SJSA1 (cell line): ENCODE measurements around the gene DDX50. TPM values are rescaled to one million over a fixed set of nuclear protein-coding genes. Genes with fewer than 3 reads are reported as not detected.
"Not testable (repeated sequence)": the region's sequence is repeated elsewhere in the genome, so short reads cannot be mapped to it uniquely, and the experiment has no call there.

Experiments used
- DNase-seq, 2 experiments: peaks; one replicate each; pipeline ENCODE4 v3.0.0-alpha.2; 2015 to 2020; ENCODE audit warnings: low spot score in 2 of 2, low read depth in 1 of 2
- H3K27ac ChIP-seq: fragments of 250-450 bp; sonication (Bioruptor Pico); 2 replicates; pipeline ENCODE4 v1.5.1; 2020; ENCODE audit warnings: mild to moderate bottlenecking, moderate library complexity
- H3K27me3 ChIP-seq: fragments of 250-450 bp; sonication (Bioruptor Pico); replicated peaks from 2 replicates; pipeline ENCODE4 v1.5.1; 2020; ENCODE audit warnings: mild to moderate bottlenecking, moderate library complexity
- H3K36me3 ChIP-seq: fragments of 250-450 bp; sonication (Bioruptor Pico); 2 replicates; pipeline ENCODE4 v1.5.1; 2020; ENCODE audit warnings: mild to moderate bottlenecking
- H3K4me1 ChIP-seq: fragments of 250-450 bp; sonication (Bioruptor Pico); replicated peaks from 2 replicates; pipeline ENCODE4 v1.6.1; 2021; ENCODE audit warnings: mild to moderate bottlenecking
- H3K4me3 ChIP-seq: fragments of 250-450 bp; sonication (Bioruptor Pico); 2 replicates; pipeline ENCODE4 v1.5.1; 2020; ENCODE audit warnings: mild to moderate bottlenecking
- H3K9me3 ChIP-seq: fragments of 250-450 bp; sonication (Bioruptor Pico); replicated peaks from 2 replicates; pipeline ENCODE4 v1.5.1; 2020; ENCODE audit warnings: mild to moderate bottlenecking
- total RNA-seq: library from RNA; depleted of rRNA; stranded (reverse); fragments of >200 nt; shearing (Covaris generic); gene quantifications from 2 replicates; pipeline ENCODE4 v1.2.3, GENCODE V29; 2014; rRNA removed

The DDX50 gene, protein sequence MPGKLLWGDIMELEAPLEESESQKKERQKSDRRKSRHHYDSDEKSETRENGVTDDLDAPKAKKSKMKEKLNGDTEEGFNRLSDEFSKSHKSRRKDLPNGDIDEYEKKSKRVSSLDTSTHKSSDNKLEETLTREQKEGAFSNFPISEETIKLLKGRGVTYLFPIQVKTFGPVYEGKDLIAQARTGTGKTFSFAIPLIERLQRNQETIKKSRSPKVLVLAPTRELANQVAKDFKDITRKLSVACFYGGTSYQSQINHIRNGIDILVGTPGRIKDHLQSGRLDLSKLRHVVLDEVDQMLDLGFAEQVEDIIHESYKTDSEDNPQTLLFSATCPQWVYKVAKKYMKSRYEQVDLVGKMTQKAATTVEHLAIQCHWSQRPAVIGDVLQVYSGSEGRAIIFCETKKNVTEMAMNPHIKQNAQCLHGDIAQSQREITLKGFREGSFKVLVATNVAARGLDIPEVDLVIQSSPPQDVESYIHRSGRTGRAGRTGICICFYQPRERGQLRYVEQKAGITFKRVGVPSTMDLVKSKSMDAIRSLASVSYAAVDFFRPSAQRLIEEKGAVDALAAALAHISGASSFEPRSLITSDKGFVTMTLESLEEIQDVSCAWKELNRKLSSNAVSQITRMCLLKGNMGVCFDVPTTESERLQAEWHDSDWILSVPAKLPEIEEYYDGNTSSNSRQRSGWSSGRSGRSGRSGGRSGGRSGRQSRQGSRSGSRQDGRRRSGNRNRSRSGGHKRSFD
- 61.6 and 64.5 TPM in 2 replicates for total RNA-seq

GRCh38 chr10:68901105-68901927 lies at the start of gene DDX50:
DDX50 (plus strand) TSS chr10:68901315; CDS start chr10:68901385, 70 bp downstream.
- Histone ChIP-seq H3K4me3 (peak within 1 kb of the TSS; percentile 70), H3K27me3 (no peaks in the 10 kb centered on the region), H3K36me3 (peaks cover 33% of the 10 kb centered on the region), H3K27ac (peak within 1 kb of the TSS; percentile 99), H3K4me1 (peaks cover 14% of the 10 kb centered on the region), H3K9me3 (0 out of 2 replicates have a peak, but pooled peaks cover under 1% of the 10 kb centered on the region)
- DNase-seq, result peak; percentile 98 to 99

DNA sequence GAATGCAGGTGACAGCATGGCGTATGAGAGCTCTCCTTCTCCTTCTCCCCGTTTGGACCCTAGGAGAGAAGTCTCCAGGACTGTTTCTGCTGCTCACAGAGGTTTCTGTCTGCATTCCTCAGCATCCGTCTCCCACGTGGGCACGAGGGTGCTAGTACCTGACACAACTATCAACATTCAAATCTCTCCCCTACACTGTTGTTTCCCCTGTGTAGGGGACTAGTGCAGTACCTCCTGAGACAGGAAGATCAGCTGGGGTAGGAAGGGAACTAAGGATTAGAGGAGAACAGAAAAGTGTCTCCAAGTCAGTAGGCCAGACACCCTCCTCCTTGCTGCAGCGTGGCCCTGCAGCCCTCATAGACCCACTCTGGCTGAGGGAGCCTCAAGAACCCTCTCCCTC lies 44.8 kb upstream of the DDX50 start:
- DNase-seq, result no peak
- Histone ChIP-seq H3K36me3 (no peaks in the 10 kb centered on the region), H3K4me3 (no peak overlapping the region), H3K4me1 (no peaks in the 10 kb centered on the region), H3K9me3 (peaks cover 7% of the 10 kb centered on the region; the same call in 1 of the 2 replicates), H3K27me3 (no peaks in the 10 kb centered on the region), H3K27ac (no peak overlapping the region)

DNA sequence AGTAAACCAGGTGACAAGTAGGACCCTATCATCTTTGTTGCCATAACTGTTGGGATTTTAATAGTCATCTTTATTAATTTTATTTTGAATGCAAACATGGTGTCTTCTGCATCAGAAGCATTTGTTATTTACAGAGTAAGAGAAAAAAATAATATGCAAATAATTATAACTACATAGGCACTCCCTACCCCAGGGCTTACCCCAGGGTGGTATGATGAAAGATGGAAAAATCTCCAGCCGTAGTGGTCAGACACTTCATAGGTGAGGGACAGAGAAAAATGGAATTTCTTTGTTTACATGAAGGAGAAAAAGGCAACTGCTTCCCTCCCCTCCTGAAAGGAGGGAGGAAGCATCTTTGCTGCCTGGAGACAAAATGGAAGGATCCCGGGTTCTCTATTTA lies 44.1 kb upstream of the DDX50 start:
- Histone ChIP-seq H3K4me3 (no peak overlapping the region), H3K27me3 (no peaks in the 10 kb centered on the region), H3K36me3 (no peaks in the 10 kb centered on the region), H3K4me1 (no peaks in the 10 kb centered on the region), H3K9me3 (peaks cover 10% of the 10 kb centered on the region; the same call in 1 of the 2 replicates), H3K27ac (no peak overlapping the region)
- DNase-seq, result no peak

GRCh38 chr10:68861253-68861652 lies 39.9 kb upstream of the DDX50 start:
- DNase-seq, result no peak
- Histone ChIP-seq H3K36me3 (no peaks in the 10 kb centered on the region), H3K4me1 (no peaks in the 10 kb centered on the region), H3K27me3 (no peaks in the 10 kb centered on the region), H3K27ac (no peak overlapping the region), H3K9me3 (peaks cover 11% of the 10 kb centered on the region; the same call in 1 of the 2 replicates), H3K4me3 (no peak overlapping the region)

DNA sequence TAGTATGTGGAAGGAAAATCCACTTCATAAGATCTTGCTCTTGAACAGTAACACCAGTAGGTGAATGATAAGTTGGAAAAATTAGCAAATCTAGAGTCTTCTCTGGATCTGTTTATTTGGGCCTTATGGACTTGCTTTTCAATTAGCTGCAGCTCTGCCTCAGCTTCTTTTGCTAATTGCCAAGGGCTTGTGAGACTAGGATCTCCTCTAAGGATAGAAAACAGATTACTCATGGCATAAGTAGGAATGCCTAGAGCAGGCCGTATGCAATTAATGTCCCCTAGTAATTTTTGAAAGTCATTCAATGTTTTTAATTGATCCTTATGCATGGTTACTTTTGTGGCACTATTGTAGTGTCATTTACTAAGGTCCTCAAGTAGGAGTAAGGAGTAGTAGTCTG lies 36.5 kb upstream of the DDX50 start:
- H3K27me3 ChIP-seq, result no peaks in the 10 kb centered on the region
- no peak overlapping the region for H3K27ac ChIP-seq
- H3K4me3 ChIP-seq, result no peak overlapping the region
- no peaks in the 10 kb centered on the region for H3K4me1 ChIP-seq
- no peaks in the 10 kb centered on the region for H3K36me3 ChIP-seq
- no peak for DNase-seq
- H3K9me3 ChIP-seq, result peaks cover 11% of the 10 kb centered on the region; the same call in 1 of the 2 replicates

GRCh38 chr10:68868173-68868572 lies 32.9 kb upstream of the DDX50 start:
- H3K36me3 ChIP-seq, H3K4me3 ChIP-seq, H3K9me3 ChIP-seq, H3K27ac ChIP-seq, H3K27me3 ChIP-seq, DNase-seq: not testable (repeated sequence)
- H3K4me1 ChIP-seq, result peaks cover 14% of the 10 kb centered on the region

GRCh38 chr10:68869623-68870022 lies 31.5 kb upstream of the DDX50 start:
- H3K27ac ChIP-seq, result no peak overlapping the region
- DNase-seq, result no peak
- no peak overlapping the region for H3K4me3 ChIP-seq
- no peaks in the 10 kb centered on the region for H3K9me3 ChIP-seq
- no peaks in the 10 kb centered on the region for H3K27me3 ChIP-seq
- peaks cover 14% of the 10 kb centered on the region for H3K4me1 ChIP-seq
- no peaks in the 10 kb centered on the region for H3K36me3 ChIP-seq

GRCh38 chr10:68870061-68870460 lies 31.1 kb upstream of the DDX50 start:
- H3K27ac ChIP-seq, result no peak overlapping the region
- H3K4me3 ChIP-seq, result no peak overlapping the region
- DNase-seq, result no peak

DNA sequence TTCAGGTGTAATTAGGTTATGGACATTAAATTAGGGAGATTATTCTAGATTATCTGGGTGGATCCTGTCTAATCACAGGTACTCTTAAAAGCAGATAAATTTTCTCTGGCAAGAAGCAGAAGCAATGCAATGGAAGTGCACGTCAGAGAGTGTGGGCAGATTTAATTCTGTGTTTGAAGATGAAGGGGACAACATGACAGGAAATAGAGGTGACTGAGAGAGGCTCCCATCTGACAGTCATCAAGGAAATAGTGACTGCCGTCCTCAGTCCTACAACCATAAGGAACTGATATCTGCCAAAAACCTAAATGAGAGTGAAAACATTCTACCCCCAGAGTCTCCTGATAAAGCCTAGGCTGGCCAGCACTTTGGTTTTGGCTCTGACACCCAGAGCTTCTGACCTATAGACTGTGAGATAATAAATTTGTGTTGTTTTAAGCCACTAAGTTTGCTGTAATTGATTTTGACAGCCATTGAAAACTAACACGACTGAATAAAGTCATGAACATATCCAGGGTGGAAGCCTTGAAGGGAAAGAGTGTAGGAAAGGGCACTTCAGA lies 30.5 kb upstream of the DDX50 start:
- Histone ChIP-seq H3K4me3 (no peak overlapping the region), H3K36me3 (no peaks in the 10 kb centered on the region), H3K27ac (no peak overlapping the region), H3K27me3 (no peaks in the 10 kb centered on the region), H3K4me1 (peaks cover 14% of the 10 kb centered on the region), H3K9me3 (no peaks in the 10 kb centered on the region)
- no peak for DNase-seq

More at GRCh38 chr10:68870061-68870460, 31.1 kb upstream of the DDX50 start:
- Histone ChIP-seq H3K9me3 (no peaks in the 10 kb centered on the region), H3K36me3 (no peaks in the 10 kb centered on the region), H3K27me3 (no peaks in the 10 kb centered on the region), H3K4me1 (peaks cover 14% of the 10 kb centered on the region)

GRCh38 chr10:68871105-68871711 lies 29.9 kb upstream of the DDX50 start:
- H3K4me1 ChIP-seq, result peaks cover 14% of the 10 kb centered on the region
- H3K4me3 ChIP-seq, result no peak overlapping the region
- no peaks in the 10 kb centered on the region for H3K9me3 ChIP-seq
- peak in 1 of 2 experiments; percentile 55 for DNase-seq
- H3K27ac ChIP-seq, result peak overlapping the region; percentile 27; the same call in 1 of the 2 replicates
- H3K27me3 ChIP-seq, result no peaks in the 10 kb centered on the region
- H3K36me3 ChIP-seq, result no peaks in the 10 kb centered on the region

- Histone ChIP-seq H3K36me3 (no peaks in the 10 kb centered on the region), H3K4me3 (no peak overlapping the region), H3K27ac (no peak overlapping the region; the same call in 1 of the 2 replicates), H3K4me1 (peaks cover 14% of the 10 kb centered on the region), H3K27me3 (no peaks in the 10 kb centered on the region), H3K9me3 (no peaks in the 10 kb centered on the region)
- no peak for DNase-seq
Observed at GRCh38 chr10:68871731-68872342, 29.3 kb upstream of the DDX50 start.

DNA sequence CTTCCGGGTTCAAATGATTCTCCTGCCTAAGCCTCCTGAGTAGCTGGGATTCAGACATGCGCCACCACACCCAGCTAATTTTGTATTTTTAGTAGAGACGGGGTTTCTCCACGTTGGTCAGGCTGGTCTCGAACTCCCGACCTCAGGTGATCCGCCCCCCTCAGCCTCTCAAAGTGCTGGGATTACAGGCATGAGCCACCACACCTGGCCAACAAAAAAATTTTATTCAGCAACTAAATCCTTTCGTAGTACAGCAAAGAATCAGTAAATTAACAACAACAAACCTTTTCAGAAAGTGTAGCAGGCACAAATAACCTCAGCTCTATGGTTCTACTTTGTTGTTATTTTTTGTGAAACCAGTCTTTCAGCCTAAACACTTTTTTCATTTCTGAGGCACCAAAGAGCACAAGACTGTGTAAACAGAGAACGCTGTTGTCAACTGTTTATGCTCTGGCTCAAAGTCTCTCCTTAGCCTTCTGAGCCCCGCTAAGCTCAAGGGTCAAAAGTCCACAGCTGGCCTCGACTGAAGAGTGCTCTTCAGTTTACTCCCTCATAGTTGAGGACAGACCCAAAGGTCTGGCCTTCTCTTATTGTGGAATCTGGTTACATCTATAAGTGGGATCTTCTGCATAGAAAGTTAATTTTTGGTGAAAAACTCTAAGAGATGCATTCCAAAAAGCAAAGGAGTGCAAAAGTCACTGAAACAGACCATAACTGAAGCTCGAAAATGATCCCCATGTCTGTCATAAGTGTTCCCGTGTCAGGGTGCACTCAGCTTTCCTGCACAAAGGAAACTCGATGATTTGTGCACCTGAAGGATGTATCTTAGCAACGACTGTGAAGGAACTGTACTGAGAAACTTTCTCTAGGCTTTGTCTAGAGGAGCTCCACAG lies 24.6 kb upstream of the DDX50 start:
- H3K27ac ChIP-seq, result no peak overlapping the region
- no peaks in the 10 kb centered on the region for H3K27me3 ChIP-seq
- no peak for DNase-seq
- H3K4me1 ChIP-seq, result peaks cover 6% of the 10 kb centered on the region
- no peak overlapping the region for H3K4me3 ChIP-seq
- no peaks in the 10 kb centered on the region for H3K9me3 ChIP-seq
- H3K36me3 ChIP-seq, result no peaks in the 10 kb centered on the region
